Common myeloid progenitor, CD34-positive (primary cell): Measurements from ENCODE around the gene CDKN2C. TPM values are rescaled to one million over a fixed set of nuclear protein-coding genes. Genes with fewer than 3 reads are reported as not detected.
A peak's percentile ranks its signal among the peaks of the same experiment; 100 is the strongest.

Experiments
- CTCF ChIA-PET: fragments of 350-600 bp; sonication (Branson Sonifier 250); formaldehyde crosslinking; loops from one replicate; lab custom pipeline; 2021; ENCODE audit warnings: antibody characterized with exemption; lab: Charles Lee
- POLR2A ChIA-PET: fragments of 350-600 bp; sonication (Branson Sonifier 250); formaldehyde crosslinking; loops from one replicate; lab custom pipeline; 2021; ENCODE audit warnings: antibody characterized with exemption; lab: Charles Lee
- DNase-seq, 3 donors: peaks; one replicate each; pipeline versions ENCODE4 v3.0.0 to v3.0.0-alpha.2; 2013
- H3K27ac ChIP-seq, 2 experiments: 1 replicate in 1 of 2; 2 replicates in 1 of 2; pipeline ENCODE4 v1.7.0; 2013; ENCODE audit warnings: inconsistent platforms in 2 of 2, low read length in 2 of 2, mild to moderate bottlenecking in 2 of 2, low read depth in 1 of 2, moderate library complexity in 1 of 2; ENCODE audit not compliant: severe bottlenecking in 2 of 2, insufficient read depth in 1 of 2, poor library complexity in 1 of 2
- H3K27me3 ChIP-seq, 5 experiments: replicated peaks in 2 of 5; 1 replicate in 3 of 5; 2 replicates in 2 of 5; pipeline versions ENCODE4 v1.6.1 to v1.7.0; 2013; ENCODE audit warnings: low read length in 4 of 5, mild to moderate bottlenecking in 2 of 5, moderate library complexity in 2 of 5, inconsistent platforms in 1 of 5; ENCODE audit not compliant: insufficient read depth in 5 of 5, control insufficient read depth in 4 of 5
- H3K36me3 ChIP-seq, 4 experiments: 1 replicate in 2 of 4; 2 replicates in 2 of 4; pipeline versions ENCODE4 v1.6.1 to v1.7.0; 2013; ENCODE audit warnings: low read length in 3 of 4, control low read depth in 1 of 4, mild to moderate bottlenecking in 1 of 4; ENCODE audit not compliant: control insufficient read depth in 4 of 4, insufficient read depth in 4 of 4
- H3K4me1 ChIP-seq, 4 experiments: 1 replicate in 3 of 4; 2 replicates in 1 of 4; pipeline versions ENCODE4 v1.6.1 to v1.7.1; 2013; ENCODE audit warnings: low read length in 3 of 4, mild to moderate bottlenecking in 3 of 4, control low read depth in 1 of 4, inconsistent platforms in 1 of 4, moderate library complexity in 1 of 4; ENCODE audit not compliant: control insufficient read depth in 4 of 4, insufficient read depth in 4 of 4; ENCODE audit errors: control extremely low read depth in 1 of 4
- H3K4me3 ChIP-seq, 7 experiments: 1 replicate in 4 of 7; 2 replicates in 3 of 7; pipeline versions ENCODE4 v1.5.1 to v1.7.0; 2013; ENCODE audit warnings: mild to moderate bottlenecking in 7 of 7, low read length in 6 of 7, moderate library complexity in 6 of 7, inconsistent platforms in 2 of 7, low read depth in 2 of 7, control low read depth in 1 of 7; ENCODE audit not compliant: insufficient read depth in 4 of 7, control insufficient read depth in 1 of 7; ENCODE audit errors: extremely low read depth in 1 of 7
- H3K9me3 ChIP-seq, 5 experiments: 1 replicate in 4 of 5; 2 replicates in 1 of 5; pipeline versions ENCODE4 v1.6.1 to v1.7.1; 2013; ENCODE audit warnings: low read length in 4 of 5, mild to moderate bottlenecking in 2 of 5, inconsistent platforms in 1 of 5, low read depth in 1 of 5, moderate library complexity in 1 of 5; ENCODE audit not compliant: control insufficient read depth in 4 of 5, insufficient read depth in 2 of 5; ENCODE audit errors: control extremely low read depth in 1 of 5
- WGBS: methylation state at CpG from one replicate; pipeline ENCODE4 v1.1.5; 2013; ENCODE audit not compliant: insufficient coverage; 5-methylcytosine and 5-hydroxymethylcytosine counted together
- polyA plus RNA-seq: library from polyadenylated mRNA; unstranded; fragments of 120-200 nt; gene quantifications from one replicate; pipeline ENCODE4 v1.2.1, GENCODE V29; 2013

CDKN2C gene
- 9.1 TPM for polyA plus RNA-seq

DNA sequence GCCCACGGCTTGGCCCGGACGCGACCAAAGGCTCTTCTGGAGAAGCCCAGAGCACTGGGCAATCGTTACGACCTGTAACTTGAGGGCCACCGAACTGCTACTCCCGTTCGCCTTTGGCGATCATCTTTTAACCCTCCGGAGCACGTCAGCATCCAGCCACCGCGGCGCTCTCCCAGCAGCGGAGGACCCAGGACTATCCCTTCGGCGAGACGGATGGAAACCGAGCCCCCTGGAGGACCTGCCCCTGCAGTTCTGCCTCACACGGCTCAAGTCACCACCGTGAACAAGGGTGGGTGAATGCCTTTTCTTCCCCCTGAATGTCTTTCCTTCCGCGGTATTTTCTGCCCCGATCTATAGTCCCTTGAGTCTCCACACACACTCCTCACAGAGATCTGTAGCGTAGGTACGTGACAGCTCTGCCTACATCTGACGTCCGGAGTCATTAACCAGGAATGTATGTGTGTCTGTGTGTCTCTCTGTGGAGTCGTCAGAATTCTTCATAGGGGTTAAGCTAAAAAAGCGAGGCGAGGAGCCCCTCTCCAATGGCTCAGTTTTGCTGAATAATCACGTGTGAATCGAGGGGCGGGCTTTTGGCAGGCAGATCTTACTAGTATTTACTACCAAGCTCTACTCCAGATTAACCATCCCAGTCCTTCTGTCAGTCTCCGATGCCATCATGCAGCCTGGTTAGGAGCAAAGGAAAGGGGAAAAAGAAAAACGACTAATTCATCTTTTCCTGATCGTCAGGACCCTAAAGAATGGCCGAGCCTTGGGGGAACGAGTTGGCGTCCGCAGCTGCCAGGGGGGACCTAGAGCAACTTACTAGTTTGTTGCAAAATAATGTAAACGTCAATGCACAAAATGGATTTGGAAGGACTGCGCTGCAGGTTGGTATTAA lies at the start of gene CDKN2C:
CDKN2C (plus strand) TSS at position 635 of the 898 bp plus-strand sequence; CDS start at position 759, 124 bp downstream.
- WGBS, result 0% methylated on average over 36 of the region's 44 CpGs
- H3K36me3 ChIP-seq, result peaks cover 0 to 5% (median 1%) of the 10 kb centered on the region in 4 experiments
- DNase-seq, result peak; percentile 75 to 87 (median 80)

DNA sequence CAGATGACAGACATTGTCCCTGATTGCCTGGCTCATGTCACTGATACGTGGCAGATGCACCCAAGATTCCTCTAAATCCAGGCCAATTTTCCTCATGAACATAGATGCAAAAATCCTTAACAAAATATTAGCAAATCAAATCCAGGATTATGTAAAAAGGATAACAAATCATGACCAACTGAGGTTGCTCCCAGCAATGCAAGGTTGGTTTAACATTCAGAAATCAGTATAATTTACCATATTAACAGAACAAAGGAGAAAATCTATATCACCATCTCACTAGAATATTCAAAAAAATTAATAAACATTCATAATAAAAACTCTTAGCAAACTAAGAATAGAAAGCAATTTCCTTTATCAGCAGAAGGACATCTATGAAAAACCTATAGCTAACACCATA lies 49.6 kb upstream of the CDKN2C start:
- no peaks in the 10 kb centered on the region for H3K4me1 ChIP-seq
- CTCF ChIA-PET, result interaction anchor here (0.7 kb wide), 1 partner anchor 10 kb away, joined by 4 read pairs; no protein-coding TSS in a partner anchor
- POLR2A ChIA-PET, result no interaction called here
- WGBS, result no CpG with 5 or more reads among the region's 1 CpG
- no peak for DNase-seq
- no peaks in the 10 kb centered on the region for H3K27me3 ChIP-seq
- H3K27ac ChIP-seq, result no peak overlapping the region
- peaks cover 0 to 35% (median 6%) of the 10 kb centered on the region in 5 experiments for H3K9me3 ChIP-seq
- peaks cover 0 to 3% (median 0%) of the 10 kb centered on the region in 4 experiments for H3K36me3 ChIP-seq
- H3K4me3 ChIP-seq, result no peak overlapping the region

More for the DNA sequence above, at the start of gene CDKN2C:
- H3K9me3 ChIP-seq, result no peaks in the 10 kb centered on the region
- peaks cover 0 to 4% (median 0%) of the 10 kb centered on the region in 5 experiments for H3K27me3 ChIP-seq
- peak within 1 kb of the TSS; percentile 64 to 85 for H3K27ac ChIP-seq
- peak within 1 kb of the TSS; percentile 85 to 99 (median 97) for H3K4me3 ChIP-seq
- ChIA-PET POLR2A (interaction anchor here (0.6 to 2.1 kb wide), 3 partner anchors 9 to 194 kb away, joined by 3 to 7 read pairs (median 3); partner anchors contain the start of gene FAF1), CTCF (interaction anchor here (3.0 to 3.4 kb wide), 3 partner anchors 8 to 41 kb away, joined by 11 to 20 read pairs (median 14); partner anchors contain the start of gene FAF1)
- peaks cover 8 to 41% (median 18%) of the 10 kb centered on the region in 4 experiments for H3K4me1 ChIP-seq

DNA sequence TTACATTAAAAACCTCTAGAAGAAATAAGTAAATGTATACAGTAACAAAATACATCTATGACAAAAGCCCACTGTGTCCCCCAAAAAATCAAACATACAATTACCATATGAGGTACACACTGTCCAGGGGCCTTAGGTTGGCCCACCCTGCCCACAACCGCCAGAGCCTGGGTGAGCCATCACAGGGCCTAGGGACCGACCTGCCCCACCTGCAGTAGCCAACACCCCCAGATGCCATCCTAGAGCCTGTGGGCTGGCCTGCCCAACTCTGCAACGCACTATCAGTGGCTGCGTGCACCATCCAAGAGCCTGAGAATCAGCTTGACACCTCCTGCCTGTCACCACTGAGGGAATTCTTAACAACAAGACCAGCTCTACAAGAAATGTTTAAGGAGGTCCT lies 49.0 kb upstream of the CDKN2C start:
- Histone ChIP-seq H3K4me1 (no peaks in the 10 kb centered on the region), H3K27ac (no peak overlapping the region), H3K9me3 (peaks cover 0 to 35% (median 6%) of the 10 kb centered on the region in 5 experiments), H3K4me3 (no peak overlapping the region), H3K27me3 (no peaks in the 10 kb centered on the region), H3K36me3 (peaks cover 0 to 3% (median 0%) of the 10 kb centered on the region in 4 experiments)
- DNase-seq, result no peak
- POLR2A ChIA-PET, result no interaction called here
- CTCF ChIA-PET, result interaction anchor here (0.7 kb wide), 1 partner anchor 9 kb away, joined by 4 read pairs; no protein-coding TSS in a partner anchor
- 100% methylated on average over 2 of the region's 4 CpGs for WGBS

DNA sequence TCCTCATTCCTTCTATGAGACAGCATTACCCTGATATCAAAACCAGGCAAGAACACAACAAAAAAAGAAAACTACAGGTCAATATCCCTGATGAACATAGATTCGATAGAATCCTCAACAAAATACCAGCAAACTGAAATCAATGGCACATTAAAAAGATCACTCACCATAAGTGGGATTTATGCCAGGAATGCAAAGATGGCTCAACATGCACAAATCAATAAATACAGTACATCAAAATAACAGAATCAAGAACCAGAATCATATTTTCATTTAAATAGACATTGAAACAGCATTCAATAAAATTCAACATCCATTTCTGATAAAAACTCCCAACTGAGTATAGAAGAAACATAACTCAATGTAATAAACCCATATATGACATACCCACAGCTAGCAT lies 46.5 kb upstream of the CDKN2C start:
- Histone ChIP-seq H3K9me3 (peaks cover 0 to 35% (median 6%) of the 10 kb centered on the region in 5 experiments), H3K36me3 (peaks cover 0 to 8% (median 0%) of the 10 kb centered on the region in 4 experiments), H3K4me1 (no peaks in the 10 kb centered on the region), H3K27ac (no peak overlapping the region), H3K4me3 (no peak overlapping the region), H3K27me3 (no peaks in the 10 kb centered on the region)
- no peak for DNase-seq
- POLR2A ChIA-PET, result no interaction called here
- 100% methylated on average over 1 of the region's 1 CpG for WGBS
- CTCF ChIA-PET, result interaction anchor here (1.0 kb wide), 1 partner anchor 373 kb away, joined by 3 read pairs; no protein-coding TSS in a partner anchor

DNA sequence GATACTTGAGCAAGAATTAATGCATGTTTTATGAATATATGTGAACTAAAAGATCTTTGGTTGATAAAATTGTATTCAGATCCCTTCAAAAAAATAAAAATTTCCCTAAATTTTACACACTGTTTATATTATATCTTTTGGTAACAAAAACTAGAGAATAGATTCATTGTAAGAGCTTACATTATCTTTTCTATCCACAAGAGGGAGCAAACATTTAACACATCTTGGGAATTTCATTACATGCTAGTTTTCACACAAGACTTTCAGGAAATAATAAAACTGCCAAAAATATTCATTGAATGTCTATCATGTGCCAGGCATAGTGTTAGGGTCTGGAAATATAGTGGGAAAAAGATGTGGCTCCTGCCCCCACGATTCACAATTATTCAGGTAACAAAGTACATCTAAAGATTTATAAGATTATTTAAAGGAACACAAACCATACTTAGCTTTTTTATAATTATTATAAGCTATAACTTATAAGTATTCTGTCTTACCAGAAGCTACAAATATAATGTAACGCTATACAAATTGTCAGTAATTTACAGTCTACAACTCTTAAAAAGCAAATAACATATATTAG lies 40.6 kb upstream of the CDKN2C start:
- WGBS, result no CpG with 5 or more reads among the region's 2 CpGs
- H3K4me3 ChIP-seq, result no peak overlapping the region
- H3K36me3 ChIP-seq, result peaks cover 0 to 5% (median under 1%) of the 10 kb centered on the region in 4 experiments
- peaks cover 0 to 3% (median 0%) of the 10 kb centered on the region in 5 experiments for H3K9me3 ChIP-seq
- no peak overlapping the region for H3K27ac ChIP-seq
- H3K4me1 ChIP-seq, result no peaks in the 10 kb centered on the region
- ChIA-PET CTCF (interaction anchor here (0.5 to 3.1 kb wide), 12 partner anchors 9 to 262 kb away, joined by 3 to 20 read pairs (median 4); partner anchors contain the start of gene CDKN2C), POLR2A (interaction anchor here (0.5 kb wide), 1 partner anchor 337 kb away, joined by 4 read pairs; no protein-coding TSS in a partner anchor)
- peak; percentile 39 to 54 (median 50) for DNase-seq
- no peaks in the 10 kb centered on the region for H3K27me3 ChIP-seq

DNA sequence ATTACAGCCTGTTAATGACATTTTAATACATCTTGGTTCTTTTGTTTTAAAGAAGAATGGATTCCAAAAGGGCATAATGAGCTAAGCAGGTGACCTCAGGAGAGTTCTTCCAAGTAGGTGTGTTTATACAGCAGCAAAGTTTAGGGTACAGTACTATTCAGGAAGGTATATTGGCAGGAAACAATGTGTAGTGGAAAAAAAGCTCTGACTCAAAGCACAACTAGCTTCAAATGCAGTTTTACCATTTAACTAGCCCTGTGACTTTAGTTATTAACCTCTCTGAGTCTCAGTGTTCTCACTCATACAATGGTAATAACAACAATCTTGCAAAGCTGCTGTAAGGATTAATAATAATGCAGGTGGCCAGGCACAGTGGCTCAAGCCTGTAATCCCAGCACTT lies 39.9 kb upstream of the CDKN2C start:
- Histone ChIP-seq H3K27ac (no peak overlapping the region), H3K4me3 (no peak overlapping the region), H3K4me1 (no peaks in the 10 kb centered on the region), H3K9me3 (no peaks in the 10 kb centered on the region), H3K36me3 (peaks cover 0 to 5% (median under 1%) of the 10 kb centered on the region in 4 experiments), H3K27me3 (no peaks in the 10 kb centered on the region)
- DNase-seq, result no peak
- POLR2A ChIA-PET, result no interaction called here
- CTCF ChIA-PET, result interaction anchor here (0.6 to 3.1 kb wide), 10 partner anchors 9 to 262 kb away, joined by 3 to 20 read pairs (median 4); partner anchors contain the start of gene CDKN2C
